OCI-LY7 (cell line): ENCODE data around the gene APBA3. TPM values are rescaled to one million over a fixed set of nuclear protein-coding genes. Genes with fewer than 3 reads are reported as not detected.

ENCODE experiments used
- BruUV-seq: library from RNA; stranded (reverse); fragments of 400-500 nt; replicated peaks from 2 replicates; lab custom pipeline; 2021; lab: Mats Ljungman, UMichigan
- CTCF ChIA-PET: fragments of 300-600 bp; sonication (Branson Sonifier 250); formaldehyde crosslinking; loops from one replicate; lab custom pipeline; 2022; ENCODE audit warnings: antibody characterized with exemption; ENCODE audit not compliant: unreplicated experiment; lab: Charles Lee
- POLR2A ChIA-PET: fragments of 300-600 bp; sonication (Branson Sonifier 250); formaldehyde crosslinking; loops from one replicate; lab custom pipeline; 2022; ENCODE audit warnings: antibody characterized with exemption; lab: Charles Lee
- DNase-seq: peaks from one replicate; pipeline ENCODE4 v3.0.0-alpha.2; 2015; ENCODE audit warnings: low spot score
- H2AFZ ChIP-seq: fragments of 200-600 bp; sonication (generic), shearing (Covaris generic); 2 replicates; pipeline ENCODE4 v1.6.1; 2014; ENCODE audit warnings: mild to moderate bottlenecking, antibody characterized with exemption, low read length, moderate library complexity
- H3K27ac ChIP-seq: fragments of 200-600 bp; sonication (generic); 2 replicates; pipeline ENCODE4 v1.5.1; 2014; ENCODE audit warnings: mixed run types, low read depth, mild to moderate bottlenecking, moderate library complexity, low read length, inconsistent platforms; ENCODE audit not compliant: poor library complexity, severe bottlenecking
- H3K36me3 ChIP-seq: fragments of 200-600 bp; sonication (generic); 2 replicates; pipeline ENCODE4 v1.6.1; 2014; ENCODE audit warnings: mild to moderate bottlenecking, antibody characterized with exemption, low read length, moderate library complexity, mixed read lengths; ENCODE audit not compliant: insufficient read depth
- H3K4me1 ChIP-seq: fragments of 200-600 bp; sonication (generic); 2 replicates; pipeline ENCODE4 v1.5.1; 2014; ENCODE audit warnings: mild to moderate bottlenecking, low read length; ENCODE audit not compliant: insufficient read depth, poor library complexity, severe bottlenecking
- H3K4me2 ChIP-seq: fragments of 200-600 bp; sonication (generic); 2 replicates; pipeline ENCODE4 v1.6.1; 2014; ENCODE audit warnings: mild to moderate bottlenecking, low read length
- H3K4me3 ChIP-seq: fragments of 200-600 bp; sonication (generic); 2 replicates; pipeline ENCODE4 v1.5.1; 2014; ENCODE audit warnings: mild to moderate bottlenecking, low read depth, low read length; ENCODE audit not compliant: poor library complexity, severe bottlenecking
- H3K79me2 ChIP-seq: fragments of 200-600 bp; sonication (generic); 2 replicates; pipeline ENCODE4 v1.6.1; 2016; ENCODE audit warnings: low read depth, mild to moderate bottlenecking, low read length, moderate library complexity, mixed read lengths; ENCODE audit not compliant: insufficient read depth
- H3K9me2 ChIP-seq: fragments of 200-600 bp; sonication (generic); 2 replicates; pipeline ENCODE4 v1.6.1; 2016; ENCODE audit warnings: mild to moderate bottlenecking, low read length, mixed read lengths; ENCODE audit not compliant: insufficient read depth
- H3K9me3 ChIP-seq: fragments of 200-600 bp; sonication (generic); 2 replicates; pipeline ENCODE4 v1.6.1; 2014; ENCODE audit warnings: mild to moderate bottlenecking, mixed run types, low read length, mixed read lengths
- H4K20me1 ChIP-seq: fragments of 200-600 bp; sonication (generic); 2 replicates; pipeline ENCODE4 v1.6.1; 2014; ENCODE audit warnings: mild to moderate bottlenecking, antibody characterized with exemption, low read length, moderate library complexity, mixed read lengths; ENCODE audit not compliant: insufficient read depth
- CTCF ChIP-seq: fragments of 200-600 bp; sonication (generic); conservative IDR thresholded peaks from 2 replicates; pipeline ENCODE4 v1.5.1; 2014; ENCODE audit warnings: mild to moderate bottlenecking, antibody characterized with exemption, low read length, moderate library complexity, mixed read lengths
- EZH2phosphoT487 ChIP-seq: fragments of 200-600 bp; sonication (generic); IDR thresholded peaks from 2 replicates; pipeline ENCODE4 v1.6.1; 2018; ENCODE audit warnings: low read depth, borderline replicate concordance, mild to moderate bottlenecking, mixed run types, antibody characterized with exemption, low read length, moderate library complexity, mixed read lengths
- intact Hi-C: fragments of 100-400 bp; cut with micrococcal nuclease; formaldehyde crosslinking; loops from one replicate; pipeline ENCODE4 v1.10.0; 2022; ENCODE audit not compliant: unreplicated experiment
- total RNA-seq, 2 experiments: library from RNA; depleted of rRNA in 1 of 2; stranded (reverse); fragments of >200 nt in 1 of 2; shearing (Covaris generic) in 1 of 2; gene quantifications; 2 replicates each; pipeline ENCODE4 v1.2.3, GENCODE V29; 2014 to 2022

APBA3 gene
- total RNA-seq, 2 experiments from 2014 or later, result 28.7 to 34.7 TPM

GRCh38 chr19:3793799-3794198, 32.3 kb upstream of the APBA3 start:
- H3K4me3 ChIP-seq, result no peak overlapping the region
- TF ChIP-seq CTCF (no peak), EZH2phosphoT487 (no peak)
- no TSS peak for BruUV-seq
- no peaks in the 10 kb centered on the region for H3K36me3 ChIP-seq
- ChIA-PET CTCF (no interaction called here), POLR2A (interaction anchor here (1.2 kb wide), 1 partner anchor 31 kb away, joined by 3 read pairs; the partner anchor contains the start of gene MRPL54)
- H2AFZ ChIP-seq, result no peak overlapping the region
- intact Hi-C loops, result no loop called here
- no peak overlapping the region for H3K27ac ChIP-seq
- DNase-seq, result no peak
- no peaks in the 10 kb centered on the region for H3K9me3 ChIP-seq
- no peaks in the 10 kb centered on the region for H4K20me1 ChIP-seq
- H3K9me2 ChIP-seq, result no peaks in the 10 kb centered on the region
- no peak overlapping the region for H3K4me2 ChIP-seq
- H3K79me2 ChIP-seq, result no peaks in the 10 kb centered on the region
- H3K4me1 ChIP-seq, result no peaks in the 10 kb centered on the region

GRCh38 chr19:3792114-3792513, 30.6 kb upstream of the APBA3 start:
- TF ChIP-seq CTCF (no peak), EZH2phosphoT487 (no peak)
- CTCF ChIA-PET, result no interaction called here
- Histone ChIP-seq H3K4me2 (no peak overlapping the region), H3K9me2 (no peaks in the 10 kb centered on the region), H3K4me3 (no peak overlapping the region), H2AFZ (no peak overlapping the region), H3K4me1 (no peaks in the 10 kb centered on the region), H3K36me3 (no peaks in the 10 kb centered on the region), H3K9me3 (no peaks in the 10 kb centered on the region), H3K79me2 (no peaks in the 10 kb centered on the region), H4K20me1 (no peaks in the 10 kb centered on the region), H3K27ac (no peak overlapping the region)
- DNase-seq, result no peak
- POLR2A ChIA-PET, result no interaction called here
- BruUV-seq, result no TSS peak
- intact Hi-C loops, result no loop called here

- no peaks in the 10 kb centered on the region for H3K79me2 ChIP-seq
- no TSS peak for BruUV-seq
- TF ChIP-seq EZH2phosphoT487, result no peak
- TF ChIP-seq CTCF, result no peak
- no peaks in the 10 kb centered on the region for H3K4me1 ChIP-seq
- no peaks in the 10 kb centered on the region for H3K36me3 ChIP-seq
- H3K4me3 ChIP-seq, result no peak overlapping the region
- H3K4me2 ChIP-seq, result no peak overlapping the region
- H2AFZ ChIP-seq, result no peak overlapping the region
- no peak for DNase-seq
- intact Hi-C loops, result no loop called here
- ChIA-PET CTCF (no interaction called here), POLR2A (no interaction called here)
- no peaks in the 10 kb centered on the region for H3K9me2 ChIP-seq
- no peaks in the 10 kb centered on the region for H4K20me1 ChIP-seq
- no peaks in the 10 kb centered on the region for H3K9me3 ChIP-seq
- H3K27ac ChIP-seq, result no peak overlapping the region
Observed at GRCh38 chr19:3790941-3791340, 29.4 kb upstream of the APBA3 start.
